HEK293 (cell line): ENCODE results near the gene ZNF446.

Experiments
- AEBP2 ChIP-seq: fragments of 450-650 bp; formaldehyde crosslinking; IDR thresholded peaks from 2 replicates; pipeline ENCODE4 v1.5.1; 2016; ENCODE audit warnings: missing biosample characterization, missing genetic modification characterization, borderline replicate concordance
- BCL11B ChIP-seq: fragments of 450-650 bp; formaldehyde crosslinking; IDR thresholded peaks from 2 replicates; pipeline ENCODE4 v1.5.1; 2016; ENCODE audit warnings: low read depth, missing biosample characterization, missing genetic modification characterization
- KLF10 ChIP-seq: fragments of 450-650 bp; IDR thresholded peaks from 2 replicates; pipeline ENCODE4 v1.5.1; 2018; ENCODE audit warnings: missing biosample characterization, mild to moderate bottlenecking, missing genetic modification characterization
- PRDM4 ChIP-seq: fragments of 450-650 bp; formaldehyde crosslinking; IDR thresholded peaks from 2 replicates; pipeline ENCODE4 v1.5.1; 2017; ENCODE audit warnings: missing biosample characterization, missing genetic modification characterization
- TSHZ1 ChIP-seq: fragments of 450-650 bp; formaldehyde crosslinking; IDR thresholded peaks from 2 replicates; pipeline ENCODE4 v1.5.1; 2016; ENCODE audit warnings: missing biosample characterization, missing genetic modification characterization, borderline replicate concordance
- ZBTB11 ChIP-seq: fragments of 450-650 bp; formaldehyde crosslinking; conservative IDR thresholded peaks from 2 replicates; pipeline ENCODE4 v1.5.1; 2016; ENCODE audit warnings: low read depth, missing biosample characterization, missing genetic modification characterization
- ZNF133 ChIP-seq: fragments of 450-650 bp; formaldehyde crosslinking; IDR thresholded peaks from 2 replicates; pipeline ENCODE4 v1.5.1; 2016; ENCODE audit warnings: missing biosample characterization, missing genetic modification characterization
- ZNF148 ChIP-seq: fragments of 450-650 bp; formaldehyde crosslinking; IDR thresholded peaks from 2 replicates; pipeline ENCODE4 v1.5.0; 2017; ENCODE audit warnings: missing biosample characterization, missing genetic modification characterization, borderline replicate concordance
- ZNF18 ChIP-seq: fragments of 450-650 bp; formaldehyde crosslinking; IDR thresholded peaks from 2 replicates; pipeline ENCODE4 v1.5.1; 2016; ENCODE audit warnings: missing biosample characterization, missing genetic modification characterization
- ZNF366 ChIP-seq: fragments of 450-650 bp; formaldehyde crosslinking; conservative IDR thresholded peaks from 2 replicates; pipeline ENCODE4 v1.5.1; 2016; ENCODE audit warnings: missing biosample characterization, missing genetic modification characterization
- ZNF394 ChIP-seq: fragments of 450-650 bp; formaldehyde crosslinking; IDR thresholded peaks from 2 replicates; pipeline ENCODE4 v1.5.1; 2016; ENCODE audit warnings: missing biosample characterization, missing genetic modification characterization, mild to moderate bottlenecking, moderate library complexity, borderline replicate concordance
- ZNF398 ChIP-seq: fragments of 450-650 bp; formaldehyde crosslinking; IDR thresholded peaks from 2 replicates; pipeline ENCODE4 v1.5.1; 2017; ENCODE audit warnings: missing biosample characterization, missing genetic modification characterization
- ZNF423 ChIP-seq: fragments of 450-650 bp; formaldehyde crosslinking; IDR thresholded peaks from 2 replicates; pipeline ENCODE4 v1.5.1; 2016; ENCODE audit warnings: missing biosample characterization, missing genetic modification characterization
- ZNF426 ChIP-seq: fragments of 450-650 bp; formaldehyde crosslinking; IDR thresholded peaks from 2 replicates; pipeline ENCODE4 v1.5.1; 2017; ENCODE audit warnings: missing biosample characterization, missing genetic modification characterization, mild to moderate bottlenecking, inconsistent platforms, moderate library complexity
- ZNF768 ChIP-seq: fragments of 450-650 bp; formaldehyde crosslinking; IDR thresholded peaks from 2 replicates; pipeline ENCODE4 v1.5.1; 2018; ENCODE audit warnings: missing biosample characterization, mild to moderate bottlenecking, missing genetic modification characterization
- ZNF777 ChIP-seq: fragments of 450-650 bp; formaldehyde crosslinking; IDR thresholded peaks from 2 replicates; pipeline ENCODE4 v1.5.1; 2017; ENCODE audit warnings: missing biosample characterization, missing genetic modification characterization, borderline replicate concordance
- ZSCAN16 ChIP-seq: fragments of 450-650 bp; formaldehyde crosslinking; IDR thresholded peaks from 2 replicates; pipeline ENCODE4 v1.5.1; 2016; ENCODE audit warnings: missing biosample characterization, missing genetic modification characterization
- ZSCAN4 ChIP-seq: fragments of 450-650 bp; formaldehyde crosslinking; IDR thresholded peaks from 2 replicates; pipeline ENCODE4 v1.5.1; 2017; ENCODE audit warnings: missing biosample characterization, missing genetic modification characterization

Gene ZNF446

GRCh38 chr19:58499021-58499927 is 23.1 kb downstream of the ZNF446 start (continued):
- TF ChIP-seq TSHZ1 (tag by site-specific recombination) (no peak), ZNF18 (tag by site-specific recombination) (no peak), ZNF133 (tag by site-specific recombination) (no peak), ZNF394 (tag by site-specific recombination) (no peak), ZNF366 (tag by site-specific recombination) (no peak), PRDM4 (peak; percentile 28; the same call in 1 of the 2 replicates), AEBP2 (tag by site-specific recombination) (no peak), ZNF768 (peak; percentile 65; the same call in 1 of the 2 replicates), KLF10 (tag by site-specific recombination) (no peak), ZNF148 (no peak), ZBTB11 (peak; percentile 99), ZNF777 (tag by site-specific recombination) (peak; percentile 55), BCL11B (tag by site-specific recombination) (no peak), ZSCAN4 (tag by site-specific recombination) (no peak), ZSCAN16 (tag by site-specific recombination) (no peak), ZNF423 (tag by site-specific recombination) (no peak), ZNF398 (tag by site-specific recombination) (no peak), ZNF426 (tag by site-specific recombination) (no peak)
